OCI-LY1 (cell line): Measurements from ENCODE around the gene SNAP25.

Source experiments
- EZH2 ChIP-seq: fragments of 200-600 bp; sonication (generic), shearing (Covaris generic); IDR thresholded peaks from 2 replicates; pipeline ENCODE4 v1.8.0; 2017; ENCODE audit warnings: borderline replicate concordance, mixed run types, mild to moderate bottlenecking, antibody characterized with exemption, low read length, moderate library complexity, mixed read lengths
- TF ChIP-seq, protein P1 (sequence below): fragments of 200-600 bp; sonication (generic), shearing (Covaris generic); IDR thresholded peaks from 2 replicates; pipeline ENCODE4 v1.5.1; 2017; ENCODE audit warnings: mild to moderate bottlenecking, antibody characterized with exemption, low read length, moderate library complexity, mixed read lengths

- TF ChIP-seq, protein P1, sequence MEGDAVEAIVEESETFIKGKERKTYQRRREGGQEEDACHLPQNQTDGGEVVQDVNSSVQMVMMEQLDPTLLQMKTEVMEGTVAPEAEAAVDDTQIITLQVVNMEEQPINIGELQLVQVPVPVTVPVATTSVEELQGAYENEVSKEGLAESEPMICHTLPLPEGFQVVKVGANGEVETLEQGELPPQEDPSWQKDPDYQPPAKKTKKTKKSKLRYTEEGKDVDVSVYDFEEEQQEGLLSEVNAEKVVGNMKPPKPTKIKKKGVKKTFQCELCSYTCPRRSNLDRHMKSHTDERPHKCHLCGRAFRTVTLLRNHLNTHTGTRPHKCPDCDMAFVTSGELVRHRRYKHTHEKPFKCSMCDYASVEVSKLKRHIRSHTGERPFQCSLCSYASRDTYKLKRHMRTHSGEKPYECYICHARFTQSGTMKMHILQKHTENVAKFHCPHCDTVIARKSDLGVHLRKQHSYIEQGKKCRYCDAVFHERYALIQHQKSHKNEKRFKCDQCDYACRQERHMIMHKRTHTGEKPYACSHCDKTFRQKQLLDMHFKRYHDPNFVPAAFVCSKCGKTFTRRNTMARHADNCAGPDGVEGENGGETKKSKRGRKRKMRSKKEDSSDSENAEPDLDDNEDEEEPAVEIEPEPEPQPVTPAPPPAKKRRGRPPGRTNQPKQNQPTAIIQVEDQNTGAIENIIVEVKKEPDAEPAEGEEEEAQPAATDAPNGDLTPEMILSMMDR: no peak
- no peak for TF ChIP-seq EZH2
Measured at GRCh38 chr20:10236540-10237533, 18.2 kb downstream of the SNAP25 start.
